ENCODE data around the gene COPZ1.

GRCh38 chr12:54328595-54329337 is 3.8 kb downstream of the COPZ1 start:
- no peak for TF ChIP-seq CTCF (IDR thresholded peaks at IDR 0.05; ENCODE audit: extremely low read depth in 1 of 2, insufficient read depth in 1 of 2, low read depth in 1 of 2, low read length in 2 of 2)
- TF ChIP-seq POLR2A (IDR thresholded peaks at IDR 0.05; ENCODE audit: low read depth, low read length), result no peak
- TF ChIP-seq, protein P1, sequence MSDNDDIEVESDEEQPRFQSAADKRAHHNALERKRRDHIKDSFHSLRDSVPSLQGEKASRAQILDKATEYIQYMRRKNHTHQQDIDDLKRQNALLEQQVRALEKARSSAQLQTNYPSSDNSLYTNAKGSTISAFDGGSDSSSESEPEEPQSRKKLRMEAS (IDR thresholded peaks at IDR 0.05; ENCODE audit: insufficient read depth, insufficient read length), result no peak
- TF ChIP-seq EZH2 (IDR thresholded peaks at IDR 0.05; ENCODE audit: borderline replicate concordance, low read depth, low read length, severe bottlenecking), result no peak
- TF ChIP-seq POLR2AphosphoS5 (IDR thresholded peaks at IDR 0.05; ENCODE audit: insufficient read depth, low read depth, low read length), result no peak
- no peak for TF ChIP-seq JUN (IDR thresholded peaks at IDR 0.05; ENCODE audit: borderline replicate concordance, insufficient read depth, insufficient read length, low read depth)
- TF ChIP-seq MYC (IDR thresholded peaks at IDR 0.05; ENCODE audit: low read depth, low read length), result no peak
- no peak for TF ChIP-seq FOS (IDR thresholded peaks at IDR 0.05; ENCODE audit: borderline replicate concordance, insufficient read depth, low read length)

Measured in endothelial cell of umbilical vein (primary cell).